ENCODE data around the gene ERP29. TPM values are rescaled to one million over a fixed set of nuclear protein-coding genes. Genes with fewer than 3 reads are reported as not detected.
A peak's percentile ranks its signal among the peaks of the same experiment; 100 is the strongest.

The ERP29 gene
- total RNA-seq, 1 experiment from 2014 or later: 97.2 TPM

DNA sequence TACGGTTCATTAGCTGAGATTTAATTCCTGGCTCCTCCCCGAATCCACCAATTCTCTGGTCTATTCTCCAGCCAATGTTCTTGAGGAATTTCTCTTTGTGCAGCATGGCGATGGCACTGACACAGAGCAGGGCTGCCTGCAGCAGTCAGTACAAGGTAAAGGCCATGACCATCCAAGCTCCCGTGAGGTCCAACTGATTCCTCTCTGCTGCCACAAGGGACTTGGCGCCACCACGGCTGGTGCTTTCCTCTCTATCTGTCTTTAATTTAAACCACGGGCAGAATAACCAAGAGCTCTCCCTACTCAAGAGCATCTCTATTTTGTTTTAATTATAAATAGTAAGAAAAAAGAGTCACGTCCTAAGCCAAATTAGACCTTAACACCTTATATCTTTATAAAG is 12.4 kb upstream of the ERP29 start:
- POLR2A ChIA-PET (ENCODE audit: unreplicated experiment): interaction anchor here (0.6 kb wide), 1 partner anchor 159 kb away, joined by 3 read pairs; the partner anchor contains the start of gene MAPKAPK5

DNA sequence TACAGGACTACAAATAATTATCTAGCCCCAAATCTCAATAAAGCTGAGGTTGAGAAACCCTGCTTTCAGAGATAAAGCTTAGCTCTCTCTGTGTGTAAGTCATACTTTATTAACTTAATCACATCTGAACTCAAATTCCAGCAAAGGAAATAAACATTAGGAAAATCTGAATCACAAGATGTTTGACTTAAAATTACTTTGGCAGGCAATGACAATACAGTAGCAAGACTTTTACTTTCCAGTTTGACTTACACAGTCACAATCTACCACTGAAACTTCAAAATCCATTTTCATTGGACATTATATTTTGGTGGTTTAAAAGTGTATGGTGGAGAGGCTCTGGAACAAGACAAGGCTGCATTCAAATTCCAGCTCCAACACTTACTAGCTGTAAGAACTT is 11.7 kb upstream of the ERP29 start:
- ATAC-seq (peak; percentile 56), DNase-seq (no peak)
- no peaks in the 10 kb centered on the region for H4K20me1 ChIP-seq (ENCODE audit: low read length)
- no peak overlapping the region for H3K4me2 ChIP-seq (ENCODE audit: low read length)
- no peak overlapping the region for H3K27ac ChIP-seq (ENCODE audit: low read length)
- peaks cover 10% of the 10 kb centered on the region for H3K4me1 ChIP-seq (ENCODE audit: insufficient read depth, low read length)
- no peak overlapping the region for H3K9ac ChIP-seq (ENCODE audit: low read length)
- H3K27me3 ChIP-seq (ENCODE audit: low read length): no peaks in the 10 kb centered on the region
- TF ChIP-seq EZH2phosphoT487 (IDR thresholded peaks at IDR 0.05; ENCODE audit: borderline replicate concordance, low read length) (no peak), EZH2 (IDR thresholded peaks at IDR 0.05; ENCODE audit: low read length, unreplicated experiment) (no peak)
- TF ChIP-seq, protein P1, sequence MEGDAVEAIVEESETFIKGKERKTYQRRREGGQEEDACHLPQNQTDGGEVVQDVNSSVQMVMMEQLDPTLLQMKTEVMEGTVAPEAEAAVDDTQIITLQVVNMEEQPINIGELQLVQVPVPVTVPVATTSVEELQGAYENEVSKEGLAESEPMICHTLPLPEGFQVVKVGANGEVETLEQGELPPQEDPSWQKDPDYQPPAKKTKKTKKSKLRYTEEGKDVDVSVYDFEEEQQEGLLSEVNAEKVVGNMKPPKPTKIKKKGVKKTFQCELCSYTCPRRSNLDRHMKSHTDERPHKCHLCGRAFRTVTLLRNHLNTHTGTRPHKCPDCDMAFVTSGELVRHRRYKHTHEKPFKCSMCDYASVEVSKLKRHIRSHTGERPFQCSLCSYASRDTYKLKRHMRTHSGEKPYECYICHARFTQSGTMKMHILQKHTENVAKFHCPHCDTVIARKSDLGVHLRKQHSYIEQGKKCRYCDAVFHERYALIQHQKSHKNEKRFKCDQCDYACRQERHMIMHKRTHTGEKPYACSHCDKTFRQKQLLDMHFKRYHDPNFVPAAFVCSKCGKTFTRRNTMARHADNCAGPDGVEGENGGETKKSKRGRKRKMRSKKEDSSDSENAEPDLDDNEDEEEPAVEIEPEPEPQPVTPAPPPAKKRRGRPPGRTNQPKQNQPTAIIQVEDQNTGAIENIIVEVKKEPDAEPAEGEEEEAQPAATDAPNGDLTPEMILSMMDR (conservative IDR thresholded peaks at IDR 0.05; ENCODE audit: low read depth, low read length): no peak
- no peak overlapping the region for H2AFZ ChIP-seq (ENCODE audit: low read length)
- no peak overlapping the region for H3K4me3 ChIP-seq (ENCODE audit: low read length)
- BruUV-seq (replicated peaks): no TSS peak
- H3K9me3 ChIP-seq (ENCODE audit: low read length): no peaks in the 10 kb centered on the region
- H3K79me2 ChIP-seq (ENCODE audit: low read length): no peaks in the 10 kb centered on the region
- H3F3A ChIP-seq (ENCODE audit: low read length, unreplicated experiment): no peaks in the 10 kb centered on the region
- CTCF ChIA-PET: no interaction called here
- H3K9me2 ChIP-seq (replicated peaks; ENCODE audit: low read length): no peaks in the 10 kb centered on the region
- POLR2A ChIA-PET (ENCODE audit: unreplicated experiment): interaction anchor here (0.6 kb wide), 1 partner anchor 160 kb away, joined by 3 read pairs; the partner anchor contains the start of gene MAPKAPK5
- intact Hi-C loops (cut with micrococcal nuclease): no loop called here
- no peaks in the 10 kb centered on the region for H3K36me3 ChIP-seq (ENCODE audit: low read depth, low read length)

More for the DNA sequence above, 12.4 kb upstream of the ERP29 start:
- TF ChIP-seq, protein P1 (conservative IDR thresholded peaks at IDR 0.05; ENCODE audit: low read depth, low read length): no peak
- TF ChIP-seq EZH2 (IDR thresholded peaks at IDR 0.05; ENCODE audit: low read length, unreplicated experiment): no peak
- TF ChIP-seq EZH2phosphoT487 (IDR thresholded peaks at IDR 0.05; ENCODE audit: borderline replicate concordance, low read length): no peak
- Histone ChIP-seq H3K27me3 (ENCODE audit: low read length) (no peaks in the 10 kb centered on the region), H3K9me2 (replicated peaks; ENCODE audit: low read length) (no peaks in the 10 kb centered on the region), H2AFZ (ENCODE audit: low read length) (no peak overlapping the region), H3K36me3 (ENCODE audit: low read depth, low read length) (no peaks in the 10 kb centered on the region), H3K4me1 (ENCODE audit: insufficient read depth, low read length) (peaks cover 4% of the 10 kb centered on the region), H3K79me2 (ENCODE audit: low read length) (no peaks in the 10 kb centered on the region), H4K20me1 (ENCODE audit: low read length) (no peaks in the 10 kb centered on the region), H3K9ac (ENCODE audit: low read length) (no peak overlapping the region), H3K4me2 (ENCODE audit: low read length) (no peak overlapping the region), H3K27ac (ENCODE audit: low read length) (no peak overlapping the region), H3K9me3 (ENCODE audit: low read length) (no peaks in the 10 kb centered on the region), H3F3A (ENCODE audit: low read length, unreplicated experiment) (no peaks in the 10 kb centered on the region), H3K4me3 (ENCODE audit: low read length) (no peak overlapping the region)
- intact Hi-C loops (cut with micrococcal nuclease): no loop called here
- CTCF ChIA-PET: interaction anchor here (0.6 kb wide), 1 partner anchor 195 kb away, joined by 4 read pairs; no protein-coding TSS in a partner anchor
- no TSS peak for BruUV-seq (replicated peaks)
- no peak for ATAC-seq
- DNase-seq: no peak

GRCh38 chr12:112004041-112004440 is 9.2 kb upstream of the ERP29 start:
- no peak overlapping the region for H3K9ac ChIP-seq (ENCODE audit: low read length)

More at GRCh38 chr12:112004041-112004440, 9.2 kb upstream of the ERP29 start:
- no TSS peak for BruUV-seq (replicated peaks)
- ATAC-seq (no peak), DNase-seq (no peak)
- Histone ChIP-seq H4K20me1 (ENCODE audit: low read length) (no peaks in the 10 kb centered on the region), H3K27me3 (ENCODE audit: low read length) (no peaks in the 10 kb centered on the region), H3F3A (ENCODE audit: low read length, unreplicated experiment) (no peaks in the 10 kb centered on the region), H3K4me2 (ENCODE audit: low read length) (no peak overlapping the region), H3K27ac (ENCODE audit: low read length) (no peak overlapping the region), H3K9me3 (ENCODE audit: low read length) (no peaks in the 10 kb centered on the region), H3K4me3 (ENCODE audit: low read length) (no peak overlapping the region), H3K4me1 (ENCODE audit: insufficient read depth, low read length) (peaks cover 10% of the 10 kb centered on the region), H2AFZ (ENCODE audit: low read length) (no peak overlapping the region), H3K9me2 (replicated peaks; ENCODE audit: low read length) (no peaks in the 10 kb centered on the region), H3K79me2 (ENCODE audit: low read length) (no peaks in the 10 kb centered on the region), H3K36me3 (ENCODE audit: low read depth, low read length) (no peaks in the 10 kb centered on the region)
- intact Hi-C loops (cut with micrococcal nuclease): no loop called here
- no peak for TF ChIP-seq EZH2phosphoT487 (IDR thresholded peaks at IDR 0.05; ENCODE audit: borderline replicate concordance, low read length)
- TF ChIP-seq, protein P1 (conservative IDR thresholded peaks at IDR 0.05; ENCODE audit: low read depth, low read length): no peak
- POLR2A ChIA-PET (ENCODE audit: unreplicated experiment): no interaction called here
- CTCF ChIA-PET: interaction anchor here (0.5 kb wide), 1 partner anchor 59 kb away, joined by 6 read pairs; no protein-coding TSS in a partner anchor

Data from PC-3 (cell line).